Neuronal stem cell (in vitro differentiated cells): ENCODE data around the gene CARD11.

ENCODE experiments used
- DNase-seq: peaks from one replicate; pipeline ENCODE4 v3.0.0-alpha.2; 2013; ENCODE audit warnings: low spot score
- H2AFZ ChIP-seq: one replicate; pipeline ENCODE4 v1.6.1; 2013; ENCODE audit warnings: mild to moderate bottlenecking, low read length, inconsistent platforms
- H2AK5ac ChIP-seq: 2 replicates; pipeline ENCODE4 v1.6.1; 2013; ENCODE audit warnings: low read depth, mild to moderate bottlenecking, inconsistent platforms, low read length, moderate library complexity, mixed read lengths
- H2BK120ac ChIP-seq: 2 replicates; pipeline ENCODE4 v1.6.1; 2013; ENCODE audit warnings: low read depth, mild to moderate bottlenecking, inconsistent platforms, low read length, moderate library complexity, mixed read lengths
- H2BK12ac ChIP-seq: one replicate; pipeline ENCODE4 v1.6.1; 2013; ENCODE audit warnings: low read length, inconsistent platforms
- H2BK15ac ChIP-seq: 2 replicates; pipeline ENCODE4 v1.6.1; 2013; ENCODE audit warnings: mild to moderate bottlenecking, low read length, inconsistent platforms, mixed read lengths
- H2BK5ac ChIP-seq: one replicate; pipeline ENCODE4 v1.6.1; 2013; ENCODE audit warnings: inconsistent platforms, mild to moderate bottlenecking, low read length, moderate library complexity
- H3K14ac ChIP-seq: one replicate; pipeline ENCODE4 v1.6.1; 2013; ENCODE audit warnings: low read length, inconsistent platforms
- H3K18ac ChIP-seq: 2 replicates; pipeline ENCODE4 v1.6.1; 2013; ENCODE audit warnings: low read length, inconsistent platforms
- H3K23ac ChIP-seq: 2 replicates; pipeline ENCODE4 v1.6.1; 2013; ENCODE audit warnings: low read depth, mild to moderate bottlenecking, mixed read lengths, low read length, inconsistent platforms; ENCODE audit not compliant: poor library complexity
- H3K27ac ChIP-seq: replicated peaks from 3 replicates; pipeline ENCODE4 v1.5.1; 2013; ENCODE audit warnings: low read length, inconsistent platforms
- H3K27me3 ChIP-seq, 3 experiments: 2 replicates each; pipeline ENCODE4 v1.6.1; 2013; ENCODE audit warnings: low read length in 3 of 3, mild to moderate bottlenecking in 2 of 3, inconsistent platforms in 1 of 3, low read depth in 1 of 3, mixed read lengths in 1 of 3, moderate library complexity in 1 of 3; ENCODE audit not compliant: control insufficient read depth in 3 of 3, insufficient read depth in 3 of 3
- H3K36me3 ChIP-seq, 2 donors: replicated peaks in 1 of 2; 2 replicates each; pipeline ENCODE4 v1.6.1; 2013; ENCODE audit warnings: low read length in 2 of 2; ENCODE audit not compliant: control insufficient read depth in 2 of 2, insufficient read depth in 2 of 2
- H3K4ac ChIP-seq: 2 replicates; pipeline ENCODE4 v1.6.1; 2013; ENCODE audit warnings: inconsistent platforms, mild to moderate bottlenecking, low read length, moderate library complexity
- H3K4me1 ChIP-seq, 2 donors: 1 replicate in 1 of 2; 2 replicates in 1 of 2; pipeline ENCODE4 v1.6.1; 2013; ENCODE audit warnings: low read length in 2 of 2, low read depth in 1 of 2; ENCODE audit not compliant: control insufficient read depth in 2 of 2, insufficient read depth in 1 of 2
- H3K4me2 ChIP-seq: one replicate; pipeline ENCODE4 v1.6.1; 2013; ENCODE audit warnings: mild to moderate bottlenecking, low read length, inconsistent platforms; ENCODE audit not compliant: insufficient read depth, poor library complexity, severe bottlenecking
- H3K4me3 ChIP-seq, 2 donors: 2 replicates each; pipeline ENCODE4 v1.5.1; 2013; ENCODE audit warnings: low read length in 2 of 2, mild to moderate bottlenecking in 2 of 2, inconsistent platforms in 1 of 2, moderate library complexity in 1 of 2
- H3K79me1 ChIP-seq: one replicate; pipeline ENCODE4 v1.6.1; 2013; ENCODE audit warnings: low read depth, mild to moderate bottlenecking, inconsistent platforms, low read length, moderate library complexity
- H3K9ac ChIP-seq: one replicate; pipeline ENCODE4 v1.6.1; 2013; ENCODE audit warnings: mild to moderate bottlenecking, low read depth, low read length, inconsistent platforms; ENCODE audit not compliant: poor library complexity
- H3K9me3 ChIP-seq, 2 donors: replicated peaks in 1 of 2; 2 replicates each; pipeline versions ENCODE3 to v1.6.1; 2013; ENCODE audit warnings: low read length in 2 of 2, mild to moderate bottlenecking in 2 of 2, inconsistent platforms in 1 of 2, low read depth in 1 of 2, mixed read lengths in 1 of 2, moderate library complexity in 1 of 2; ENCODE audit not compliant: control insufficient read depth in 2 of 2, insufficient read depth in 1 of 2
- H4K8ac ChIP-seq: one replicate; pipeline ENCODE4 v1.6.1; 2013; ENCODE audit warnings: low read depth, mild to moderate bottlenecking, inconsistent platforms, low read length, moderate library complexity
- H4K91ac ChIP-seq: one replicate; pipeline ENCODE4 v1.6.1; 2013; ENCODE audit warnings: low read length, low read depth, mild to moderate bottlenecking, inconsistent platforms; ENCODE audit not compliant: poor library complexity
- WGBS, 2 donors: extraction: QIAGEN DNeasy Blood & Tissue Kit; methylation state at CpG; one replicate each; pipeline ENCODE4 v1.1.7; 2013; ENCODE audit warnings: missing lambda C conversion rate in 2 of 2, mixed read lengths in 1 of 2; ENCODE audit not compliant: insufficient read length in 2 of 2, insufficient replicate concordance in 1 of 2; ENCODE audit errors: extremely low coverage in 2 of 2; 5-methylcytosine and 5-hydroxymethylcytosine counted together

The CARD11 gene

GRCh38 chr7:2997014-2997413 lies 46.7 kb downstream of the CARD11 start:
- DNase-seq, result no peak
- Histone ChIP-seq H2BK12ac (no peak overlapping the region), H3K4me2 (no peak overlapping the region), H2BK120ac (no peak overlapping the region), H3K79me1 (no peaks in the 10 kb centered on the region), H3K27me3 (no peaks in the 10 kb centered on the region), H2BK15ac (no peak overlapping the region), H2AK5ac (no peak overlapping the region), H3K4me3 (no peak overlapping the region), H2AFZ (no peak overlapping the region), H3K27ac (no peak overlapping the region), H3K9ac (no peak overlapping the region), H3K18ac (no peak overlapping the region), H4K91ac (no peak overlapping the region), H2BK5ac (no peak overlapping the region), H3K4ac (no peak overlapping the region), H3K9me3 (no peaks in the 10 kb centered on the region), H4K8ac (no peak overlapping the region), H3K14ac (peak overlapping the region; percentile 9), H3K23ac (no peak overlapping the region), H3K36me3 (no peaks in the 10 kb centered on the region), H3K4me1 (no peaks in the 10 kb centered on the region)
- WGBS, 2 donors, result no CpG with 5 or more reads among the region's 10 CpGs

GRCh38 chr7:2996141-2996540 lies 47.5 kb downstream of the CARD11 start:
- no peak for DNase-seq
- WGBS, 2 donors, result no CpG with 5 or more reads among the region's 4 CpGs
- no peak overlapping the region for H3K27ac ChIP-seq
- H3K27me3 ChIP-seq, result peaks cover 0 to 2% (median 0%) of the 10 kb centered on the region in 3 experiments
- no peak overlapping the region for H4K8ac ChIP-seq
- H3K79me1 ChIP-seq, result no peaks in the 10 kb centered on the region
- no peak overlapping the region for H3K4ac ChIP-seq
- H2BK5ac ChIP-seq, result no peak overlapping the region
- H3K23ac ChIP-seq, result no peak overlapping the region
- H2BK15ac ChIP-seq, result no peak overlapping the region
- H3K4me1 ChIP-seq, result no peaks in the 10 kb centered on the region
- no peaks in the 10 kb centered on the region for H3K36me3 ChIP-seq
- H2AFZ ChIP-seq, result no peak overlapping the region
- H4K91ac ChIP-seq, result no peak overlapping the region
- H2BK120ac ChIP-seq, result no peak overlapping the region
- no peak overlapping the region for H3K14ac ChIP-seq
- H3K4me3 ChIP-seq, result no peak overlapping the region
- H3K9me3 ChIP-seq, result peaks cover 0 to 2% of the 10 kb centered on the region in 2 donors
- no peak overlapping the region for H2BK12ac ChIP-seq
- H2AK5ac ChIP-seq, result no peak overlapping the region
- H3K4me2 ChIP-seq, result no peak overlapping the region
- H3K9ac ChIP-seq, result no peak overlapping the region
- H3K18ac ChIP-seq, result peak overlapping the region; percentile 44

- Histone ChIP-seq H3K36me3 (no peaks in the 10 kb centered on the region), H3K4me1 (no peaks in the 10 kb centered on the region), H3K18ac (peak overlapping the region; percentile 42), H2BK120ac (no peak overlapping the region), H2BK5ac (no peak overlapping the region), H3K79me1 (no peaks in the 10 kb centered on the region), H3K27me3 (peaks cover 0 to 2% (median 0%) of the 10 kb centered on the region in 3 experiments), H2BK12ac (no peak overlapping the region), H3K23ac (no peak overlapping the region), H2BK15ac (no peak overlapping the region), H2AFZ (no peak overlapping the region), H3K9ac (no peak overlapping the region), H4K91ac (no peak overlapping the region), H3K14ac (no peak overlapping the region), H3K4ac (no peak overlapping the region), H4K8ac (no peak overlapping the region), H2AK5ac (no peak overlapping the region), H3K4me2 (no peak overlapping the region), H3K27ac (no peak overlapping the region), H3K9me3 (peaks cover 0 to 2% of the 10 kb centered on the region in 2 donors), H3K4me3 (no peak overlapping the region)
- DNase-seq, result no peak
- WGBS, 2 donors, result no CpG with 5 or more reads among the region's 14 CpGs
Measured at GRCh38 chr7:2993868-2994267, 49.8 kb downstream of the CARD11 start.

GRCh38 chr7:2993396-2993795 lies 50.3 kb downstream of the CARD11 start:
- H3K4me3 ChIP-seq, result no peak overlapping the region
- DNase-seq, result no peak
- H4K91ac ChIP-seq, result no peak overlapping the region
- no peak overlapping the region for H2AFZ ChIP-seq
- H2BK12ac ChIP-seq, result no peak overlapping the region
- no peak overlapping the region for H3K14ac ChIP-seq
- peaks cover 0 to 2% of the 10 kb centered on the region in 2 donors for H3K9me3 ChIP-seq
- H3K9ac ChIP-seq, result no peak overlapping the region
- H2BK5ac ChIP-seq, result no peak overlapping the region
- H4K8ac ChIP-seq, result no peak overlapping the region
- peaks cover 0 to 2% (median 0%) of the 10 kb centered on the region in 3 experiments for H3K27me3 ChIP-seq
- H3K27ac ChIP-seq, result no peak overlapping the region
- H3K79me1 ChIP-seq, result no peaks in the 10 kb centered on the region
- H3K18ac ChIP-seq, result no peak overlapping the region
- no peak overlapping the region for H3K23ac ChIP-seq
- no peaks in the 10 kb centered on the region for H3K36me3 ChIP-seq
- no peak overlapping the region for H3K4ac ChIP-seq
- no CpG with 5 or more reads among the region's 17 CpGs for WGBS, 2 donors
- no peaks in the 10 kb centered on the region for H3K4me1 ChIP-seq
- H2AK5ac ChIP-seq, result no peak overlapping the region
- no peak overlapping the region for H2BK15ac ChIP-seq
- no peak overlapping the region for H2BK120ac ChIP-seq
- H3K4me2 ChIP-seq, result no peak overlapping the region
